CD1c-positive myeloid dendritic cell (primary cell): ENCODE results near the gene SYNE2.
"Not testable (repeated sequence)": the region's sequence is repeated elsewhere in the genome, so short reads cannot be mapped to it uniquely, and the experiment has no call there.

ENCODE experiments used
- DNase-seq: peaks from one replicate; pipeline ENCODE4 v3.0.0-alpha.2; 2016; ENCODE audit errors: extremely low spot score

SYNE2 gene

DNA sequence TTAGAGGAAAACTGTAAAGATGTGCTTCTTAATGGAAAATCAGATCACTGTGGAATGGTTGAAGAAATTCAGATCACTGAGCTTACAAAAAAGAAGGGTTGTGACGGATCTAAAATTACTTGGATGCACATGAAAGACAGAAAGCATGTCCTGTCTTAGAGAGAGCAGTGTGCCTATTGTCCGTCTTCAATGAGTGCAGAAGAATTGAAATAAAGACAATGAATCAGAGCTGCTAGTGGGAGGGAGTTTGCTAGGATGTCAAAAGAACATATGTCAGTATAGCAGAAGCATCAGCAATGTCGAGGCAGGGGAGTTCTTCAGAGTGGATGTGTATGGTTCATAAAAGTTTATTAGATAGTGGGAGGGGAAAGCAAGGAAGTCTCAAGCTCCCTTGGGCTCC, 172.7 kb downstream of the SYNE2 start:
- DNase-seq = no peak

DNA sequence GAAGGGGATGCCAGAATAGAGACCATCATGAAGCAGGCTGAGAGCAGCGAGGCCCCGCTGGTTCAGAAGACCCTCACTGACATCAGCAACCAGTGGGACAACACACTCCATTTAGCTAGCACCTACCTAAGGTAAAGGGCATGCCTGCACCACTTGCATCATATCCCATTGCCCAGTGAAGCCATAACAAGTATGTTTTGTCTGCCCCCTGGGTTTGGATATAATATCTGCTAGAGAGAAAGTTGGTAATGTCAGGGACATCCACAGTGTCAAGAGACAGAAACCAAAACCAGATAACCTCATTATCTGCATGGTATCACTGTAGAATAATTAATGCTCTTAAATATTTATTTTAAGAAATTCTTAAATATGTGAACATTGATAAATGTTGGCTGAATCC, 173.8 kb downstream of the SYNE2 start:
- no peak for DNase-seq

DNA sequence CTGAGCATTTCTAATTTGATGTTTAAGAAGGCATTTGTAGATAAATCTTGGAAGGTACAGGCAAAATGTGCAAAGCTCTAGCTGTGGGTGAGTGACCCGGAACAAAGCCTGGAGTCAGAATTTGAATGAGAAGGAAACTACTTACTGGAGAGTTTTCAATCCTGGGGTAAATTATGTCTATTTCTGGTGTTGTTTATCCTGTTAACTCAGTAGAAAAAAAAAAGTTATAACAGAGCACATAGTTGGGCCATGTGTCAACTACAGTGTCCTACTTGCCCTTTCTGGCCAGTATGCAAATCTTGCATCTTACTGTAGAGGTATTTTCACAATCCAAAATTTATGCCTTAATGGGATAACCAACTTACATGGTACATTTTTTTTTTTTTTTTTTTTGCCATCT, 182.3 kb downstream of the SYNE2 start:
- no peak for DNase-seq

DNA sequence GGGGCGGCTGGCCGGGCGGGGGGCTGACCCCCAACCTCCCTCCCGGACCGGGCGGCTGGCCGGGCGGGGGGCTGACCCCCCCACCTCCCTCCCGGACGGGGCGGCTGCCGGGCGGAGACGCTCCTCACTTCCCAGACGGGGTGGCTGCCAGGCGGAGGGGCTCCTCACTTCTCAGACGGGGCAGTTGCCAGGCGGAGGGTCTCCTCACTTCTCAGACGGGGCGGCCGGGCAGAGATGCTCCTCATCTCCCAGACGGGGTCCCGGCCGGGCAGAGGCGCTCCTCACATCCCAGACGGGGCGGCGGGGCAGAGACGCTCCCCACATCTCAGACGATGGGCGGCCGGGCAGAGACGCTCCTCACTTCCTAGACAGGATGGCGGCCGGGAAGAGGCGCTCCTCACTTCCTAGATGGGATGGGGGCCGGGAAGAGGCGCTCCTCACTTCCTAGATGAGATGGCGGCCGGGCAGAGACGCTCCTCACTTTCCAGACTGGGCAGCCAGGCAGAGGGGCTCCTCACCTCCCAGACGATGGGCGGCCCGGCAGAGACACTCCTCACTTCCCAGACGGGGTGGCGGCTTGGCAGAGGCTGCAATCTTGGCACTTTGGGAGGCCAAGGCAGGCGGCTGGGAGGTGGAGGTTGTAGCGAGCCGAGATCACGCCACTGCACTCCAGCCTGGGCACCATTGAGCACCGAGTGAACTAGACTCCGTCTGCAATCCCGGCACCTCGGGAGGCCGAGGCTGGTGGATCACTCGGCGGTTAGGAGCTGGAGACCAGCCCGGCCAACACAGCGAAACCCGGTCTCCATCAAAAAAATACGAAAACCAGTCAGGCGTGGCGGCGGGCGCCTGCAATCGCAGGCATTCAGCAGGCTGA, 185.3 kb downstream of the SYNE2 start:
- DNase-seq = not testable (repeated sequence)

DNA sequence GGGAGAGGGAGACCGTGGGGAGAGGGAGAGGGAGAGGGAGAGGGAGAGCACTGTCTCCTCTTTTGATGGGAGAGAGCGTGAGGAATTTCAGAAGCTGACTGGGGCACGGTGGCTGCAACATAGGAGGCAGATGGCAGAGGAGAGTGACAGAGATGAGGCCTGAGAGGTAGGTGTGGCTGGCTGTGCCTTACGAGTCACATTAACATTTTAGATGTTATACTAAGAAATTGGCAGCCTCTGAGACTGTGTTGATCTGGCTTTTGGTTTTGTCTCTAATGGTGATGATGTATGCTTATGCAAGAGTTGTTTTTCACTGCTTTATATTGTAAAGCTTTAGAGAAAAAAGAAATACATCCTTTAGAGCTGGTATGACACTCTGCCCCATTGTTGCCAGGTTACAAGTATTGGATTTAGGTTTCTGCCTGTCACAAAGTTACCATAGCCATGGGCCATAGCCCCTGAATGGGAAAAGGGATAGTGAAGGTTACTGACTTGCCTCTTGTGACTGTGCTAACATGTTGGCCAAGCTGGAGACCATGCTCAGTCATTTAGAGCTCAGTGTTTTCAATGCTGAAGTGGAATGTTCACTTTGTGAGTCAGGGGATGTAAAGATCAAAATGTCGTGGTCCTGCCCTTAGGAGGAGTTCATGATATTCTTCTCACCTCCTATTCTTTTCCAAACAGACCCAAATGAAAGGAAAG, 186.2 kb downstream of the SYNE2 start:
- DNase-seq = no peak

DNA sequence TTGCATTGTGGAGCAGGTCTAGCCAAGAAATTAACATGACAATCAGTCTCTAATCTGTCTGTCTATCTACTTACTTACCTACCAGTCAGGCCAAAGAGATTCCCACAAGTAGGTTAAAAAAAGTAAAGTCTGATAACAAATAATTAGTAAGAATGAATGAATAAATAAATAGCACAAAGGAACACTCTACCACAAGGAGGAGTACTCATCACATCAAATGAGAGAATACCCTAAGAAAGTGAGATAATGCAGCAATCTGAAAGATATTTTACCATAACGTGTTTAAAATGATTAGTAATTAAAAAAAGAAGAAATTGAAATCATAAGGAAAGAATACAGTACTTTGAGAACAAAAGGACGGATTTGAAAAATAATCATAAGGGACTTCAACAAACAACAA, 187.2 kb downstream of the SYNE2 start:
- no peak for DNase-seq

DNA sequence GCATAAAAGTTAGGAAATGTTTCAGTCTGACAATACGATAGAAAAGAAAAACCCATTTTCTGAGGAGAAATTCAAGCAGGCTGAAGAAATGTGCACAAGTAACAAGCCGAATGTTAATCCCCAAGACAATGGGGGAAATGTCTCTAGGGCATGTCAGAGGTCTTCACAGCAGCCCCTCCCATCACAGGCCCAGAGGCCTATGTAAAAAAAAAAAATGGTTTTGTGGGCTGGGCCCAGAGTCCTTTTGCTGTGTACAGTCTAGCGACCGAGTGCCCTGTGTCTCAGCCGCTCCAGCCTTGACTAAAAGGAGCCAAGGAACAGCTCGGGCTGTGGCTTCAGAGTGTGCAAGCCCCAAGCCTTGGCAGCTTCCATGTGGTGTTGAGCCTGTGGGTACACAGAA, 190.5 kb downstream of the SYNE2 start:
- not testable (repeated sequence) for DNase-seq

DNA sequence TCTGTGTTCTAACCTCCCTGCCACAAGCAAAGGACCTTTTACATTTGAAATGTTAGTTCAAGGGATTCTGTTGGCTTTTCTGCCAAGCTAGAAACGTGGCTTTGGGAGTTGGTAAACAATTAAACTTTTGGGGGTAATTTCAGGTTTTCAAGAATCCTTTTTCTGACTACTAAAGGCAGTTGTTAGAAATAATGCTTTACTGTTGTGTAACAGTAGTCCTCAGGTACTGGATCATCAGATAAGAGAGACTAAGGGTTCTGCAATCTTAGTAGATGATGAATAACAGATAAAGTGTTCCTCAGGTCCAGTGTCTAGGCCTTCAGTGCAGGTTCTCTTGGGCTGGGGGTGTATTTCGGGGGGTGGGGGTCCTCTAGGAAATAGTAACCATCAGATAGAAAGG, 192.3 kb downstream of the SYNE2 start:
- no peak for DNase-seq

DNA sequence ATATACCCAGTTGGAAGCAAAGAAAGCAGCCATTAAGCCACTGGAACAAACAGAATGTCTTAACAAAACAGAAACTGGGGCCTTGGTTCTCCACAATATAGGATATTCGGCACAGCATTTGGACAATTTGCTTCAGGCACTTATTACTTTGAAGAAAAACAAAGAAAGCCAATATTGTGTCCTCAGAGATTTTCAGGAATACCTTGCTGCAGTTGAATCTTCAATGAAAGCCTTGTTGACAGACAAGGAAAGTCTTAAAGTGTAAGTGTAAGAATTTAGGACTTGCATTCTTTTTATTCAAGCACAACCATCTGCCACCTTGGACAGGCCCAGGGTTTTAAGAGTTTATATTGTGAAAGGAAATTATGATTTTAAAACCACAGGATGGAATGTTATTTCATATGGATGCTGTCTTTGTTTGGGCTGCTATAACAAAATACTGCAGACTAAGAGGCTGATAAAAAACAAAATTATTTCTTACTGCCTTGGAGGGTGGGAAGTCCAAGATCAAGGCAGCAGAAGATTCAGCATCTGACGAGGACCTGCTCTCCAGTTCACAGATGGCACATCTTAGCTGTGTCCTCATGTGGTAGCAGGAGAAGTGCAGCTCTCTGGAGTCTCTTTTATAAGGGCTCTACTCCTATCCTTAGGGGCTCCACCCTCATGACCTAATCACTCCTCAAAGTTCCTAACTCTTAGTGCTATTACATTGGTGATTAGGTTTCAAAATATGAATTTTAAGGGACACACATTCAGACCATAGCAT, 197.0 kb downstream of the SYNE2 start:
- no peak for DNase-seq

DNA sequence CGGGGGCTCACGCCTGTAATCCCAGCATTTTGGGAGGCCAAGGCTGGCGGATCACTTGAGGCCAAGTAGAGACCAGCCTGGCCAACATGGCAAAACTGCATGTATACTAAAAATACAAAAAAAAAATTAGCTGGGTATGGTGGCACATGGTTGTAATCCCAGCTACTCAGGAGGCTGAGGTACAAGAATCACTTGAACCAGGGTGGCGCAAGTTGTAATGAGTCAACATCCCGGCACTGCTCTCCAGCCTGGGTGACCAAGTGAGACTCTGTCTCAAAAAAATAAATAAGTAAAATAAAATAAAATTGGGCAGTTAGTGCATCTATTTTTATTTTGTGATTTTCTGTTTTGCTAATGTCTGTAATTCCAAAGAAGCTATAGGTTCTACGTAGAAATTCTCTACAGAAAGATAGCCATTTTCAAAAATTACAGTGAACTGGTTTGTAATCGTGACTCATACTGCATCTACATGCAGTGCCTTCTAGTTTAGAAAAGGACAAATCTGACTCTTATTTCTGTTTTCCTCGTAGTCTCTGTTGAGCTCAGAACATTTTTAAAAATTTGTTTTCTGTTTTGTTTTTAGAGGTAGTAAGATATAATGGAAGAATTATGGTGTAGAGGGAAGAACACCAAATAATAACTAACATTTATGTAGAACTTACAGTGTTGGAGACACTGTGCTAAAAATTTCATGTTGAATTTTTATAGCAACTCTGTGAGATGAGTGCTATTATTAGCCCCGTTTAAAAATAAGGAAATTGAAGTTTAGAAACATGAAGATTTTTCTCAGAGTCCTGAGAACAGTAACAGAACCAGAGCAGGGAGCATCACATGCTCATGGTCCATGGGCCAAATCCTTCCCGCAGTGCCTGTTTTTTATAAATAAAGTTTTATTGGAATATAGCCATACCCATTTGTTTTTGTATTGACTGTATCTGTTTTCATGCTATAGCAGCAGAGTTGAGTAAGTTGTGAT, 201.2 kb downstream of the SYNE2 start:
- no peak for DNase-seq

DNA sequence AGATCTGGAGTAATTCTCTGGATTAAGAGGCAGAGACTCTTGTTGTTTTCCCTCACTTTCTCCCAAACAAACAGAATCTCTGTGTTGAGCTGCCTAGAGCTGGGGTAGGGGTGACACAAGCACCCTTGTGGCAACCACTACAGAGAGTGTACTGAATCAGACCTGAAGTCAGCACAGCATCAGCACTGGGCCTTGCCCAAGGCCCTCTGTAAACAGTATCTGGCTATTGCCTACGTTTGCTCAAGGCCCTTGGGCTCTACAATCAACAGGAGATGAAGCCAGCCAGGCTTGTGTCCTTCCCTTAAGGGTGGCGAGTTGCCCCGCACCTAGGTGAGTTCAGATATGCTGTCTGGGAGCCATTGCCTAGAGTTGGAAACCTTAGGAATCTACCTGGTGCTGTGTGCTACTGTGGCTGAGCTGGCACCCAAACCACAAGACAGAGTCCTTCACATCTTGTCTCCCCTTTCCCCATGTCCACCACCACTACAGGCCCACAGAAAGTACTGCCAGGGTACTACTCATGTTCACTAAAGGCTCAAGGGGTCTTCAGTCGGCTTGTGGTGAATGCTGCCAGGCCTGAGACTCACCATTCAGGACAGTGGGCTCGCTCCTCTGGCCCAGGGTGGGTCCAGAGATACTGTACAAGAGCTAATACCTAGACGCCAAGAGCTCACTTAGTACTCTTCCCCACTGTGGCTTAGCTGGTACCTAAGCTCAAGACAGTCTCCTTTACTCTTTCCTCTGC, 206.8 kb downstream of the SYNE2 start:
- no peak for DNase-seq

DNA sequence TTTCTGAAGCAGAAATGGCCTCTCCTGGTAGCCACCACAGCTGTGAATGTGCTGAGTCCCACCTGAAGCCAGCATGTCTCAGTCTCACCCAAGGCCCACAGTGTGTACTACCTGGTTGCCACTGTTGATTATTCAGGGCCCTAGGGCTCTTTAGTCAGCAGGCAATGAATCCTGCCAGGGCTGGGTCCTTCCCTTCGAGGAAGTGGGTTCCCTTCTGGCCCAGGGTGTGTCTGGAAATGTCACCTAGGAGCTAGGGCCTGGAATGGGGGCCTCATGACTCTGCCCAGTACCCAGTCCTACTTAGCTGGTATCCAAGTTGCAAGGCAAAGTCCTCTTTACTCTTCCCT, 207.4 kb downstream of the SYNE2 start:
- DNase-seq = no peak

DNA sequence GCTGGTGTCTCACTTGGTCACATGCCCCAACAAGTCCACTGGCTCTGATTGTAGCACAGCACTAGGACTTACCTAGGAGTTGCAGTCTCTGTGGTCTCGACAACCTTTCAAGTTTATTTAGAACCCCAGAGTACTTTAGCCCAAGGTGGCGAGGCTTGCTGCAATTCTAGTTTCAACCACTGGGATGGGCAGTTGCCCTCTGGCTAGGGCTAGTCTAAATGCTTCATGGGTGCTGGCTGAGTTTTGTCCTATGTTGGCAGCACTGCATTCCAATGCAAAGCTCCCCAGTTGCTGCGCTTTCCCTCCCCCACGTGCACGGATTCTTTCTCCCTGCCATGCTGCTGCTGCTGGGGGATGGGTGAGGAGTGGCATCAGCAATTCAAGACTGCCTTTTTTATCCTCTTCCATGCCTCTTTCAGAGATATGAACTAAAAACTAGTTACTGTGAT, 207.9 kb downstream of the SYNE2 start:
- DNase-seq = no peak

DNA sequence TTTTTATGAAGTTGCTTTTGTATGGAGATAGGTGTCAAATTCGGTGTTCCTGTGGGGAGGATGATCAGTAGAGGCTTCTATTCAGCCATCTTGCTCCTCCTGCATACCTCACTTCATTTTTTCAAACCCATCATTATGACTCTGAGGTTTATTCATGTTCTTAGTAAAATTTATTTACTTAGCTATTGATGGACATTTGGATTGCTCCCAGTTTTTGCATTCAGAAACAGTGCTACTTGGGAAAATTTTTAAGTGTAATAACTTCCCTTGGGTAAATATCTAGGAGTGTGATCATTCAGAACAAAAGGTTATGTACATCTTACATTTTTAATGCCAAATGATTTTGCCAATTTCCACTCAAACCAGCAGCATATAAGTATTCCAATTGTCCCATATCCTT, 208.3 kb downstream of the SYNE2 start:
- DNase-seq = no peak

DNA sequence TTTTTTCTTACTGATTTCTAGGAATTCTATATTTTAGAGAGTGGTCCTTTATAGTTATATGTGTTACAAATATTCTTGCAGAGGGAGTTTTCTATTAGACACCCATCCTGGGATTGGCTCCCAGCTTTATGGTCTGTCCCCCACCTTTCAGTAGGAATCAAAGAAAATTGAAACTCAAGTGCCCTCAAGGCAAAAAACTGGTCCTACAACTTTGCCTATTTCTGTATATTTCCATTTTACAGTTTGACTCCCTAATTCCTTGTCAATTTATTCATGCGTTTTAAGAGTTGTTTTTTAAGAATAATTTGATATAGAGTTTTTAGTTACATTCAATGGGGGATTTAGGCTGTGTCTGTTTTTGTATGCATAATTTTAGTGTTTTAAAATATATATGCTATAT, 208.9 kb downstream of the SYNE2 start:
- no peak for DNase-seq

DNA sequence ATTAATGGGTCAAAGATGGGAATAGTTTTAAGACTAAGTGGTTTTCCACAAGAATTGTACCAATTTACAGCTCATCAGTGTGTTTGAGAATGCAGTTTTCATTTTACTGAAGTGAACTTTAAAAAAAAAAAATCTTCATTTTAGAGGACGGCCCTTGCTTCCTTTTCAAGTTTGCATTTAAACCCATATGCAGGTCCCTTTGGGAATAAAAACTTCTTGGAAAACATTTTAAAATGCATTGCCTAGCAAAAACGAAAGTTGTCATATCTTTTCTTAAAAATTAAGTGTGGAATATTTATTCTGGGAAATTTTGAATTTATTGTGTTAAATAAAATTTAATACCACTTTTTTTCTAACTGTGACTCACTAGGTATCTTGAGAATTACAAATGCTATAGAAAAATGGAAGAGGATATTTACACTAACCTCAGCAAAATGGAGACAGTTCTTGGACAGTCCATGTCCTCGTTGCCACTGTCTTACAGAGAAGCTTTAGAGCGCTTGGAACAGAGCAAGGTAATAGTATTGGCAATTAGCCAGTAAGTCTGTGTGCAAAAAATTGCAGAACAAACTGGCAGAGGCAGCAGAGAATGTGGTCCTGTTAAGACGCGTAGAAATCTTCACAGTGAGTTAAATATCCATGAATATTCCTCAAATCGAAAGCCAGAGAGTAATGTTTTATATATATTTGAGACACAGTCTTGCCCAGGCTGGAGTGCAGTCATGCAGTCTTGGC, 209.7 kb downstream of the SYNE2 start:
- no peak for DNase-seq

DNA sequence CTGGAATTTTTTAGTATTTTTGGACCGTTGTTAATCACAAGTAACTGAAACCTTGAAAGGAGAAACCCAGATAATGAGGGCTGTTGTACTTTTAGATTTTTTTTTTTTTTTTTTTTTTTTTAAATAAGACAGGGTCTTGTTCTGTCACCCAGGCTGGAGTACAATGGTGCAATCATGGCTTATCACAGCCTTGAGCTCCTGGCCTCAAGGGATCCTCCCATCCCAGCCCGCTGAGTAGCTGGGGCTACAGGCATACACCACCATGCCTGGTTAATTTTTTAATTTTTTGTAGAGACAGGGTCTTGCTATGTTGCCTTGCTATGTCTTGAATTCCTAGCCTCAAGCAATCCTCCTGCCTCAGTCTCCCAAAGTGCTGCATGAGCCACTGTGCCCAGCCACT, 211.6 kb downstream of the SYNE2 start:
- no peak for DNase-seq

DNA sequence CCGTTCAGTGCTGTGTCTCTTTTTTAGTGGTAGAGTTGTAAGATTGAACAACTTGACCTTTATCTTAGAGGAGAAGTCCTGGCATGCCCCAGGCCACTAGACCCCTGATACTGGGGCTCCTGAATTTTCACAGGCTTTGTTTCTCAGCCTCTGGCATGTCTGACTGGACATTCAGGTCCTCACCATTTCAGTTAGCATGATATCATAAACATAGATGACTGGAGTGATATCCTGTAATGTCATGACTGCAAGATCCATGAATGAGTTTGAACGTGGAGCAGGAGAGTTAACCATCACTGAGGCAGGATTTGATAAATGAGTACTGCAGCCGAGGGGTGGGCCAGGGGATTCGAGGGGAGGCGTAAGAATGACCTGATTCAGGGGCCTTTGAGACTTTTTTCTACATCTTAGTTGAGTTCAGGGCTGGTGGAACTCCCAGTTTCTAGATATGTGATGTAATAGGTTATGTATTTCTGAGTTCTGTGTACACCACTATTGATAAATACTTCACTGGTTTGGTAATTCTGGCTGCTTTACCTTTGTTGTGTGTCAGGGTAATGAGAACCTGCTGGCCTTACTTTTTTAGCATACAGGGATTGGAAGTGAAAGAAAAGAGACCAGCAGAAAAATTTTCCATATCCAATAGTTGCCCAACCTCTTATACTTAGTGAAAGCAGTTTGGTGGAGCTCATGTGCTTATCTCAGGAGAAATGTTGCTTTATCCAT, 217.0 kb downstream of the SYNE2 start:
- DNase-seq = no peak

DNA sequence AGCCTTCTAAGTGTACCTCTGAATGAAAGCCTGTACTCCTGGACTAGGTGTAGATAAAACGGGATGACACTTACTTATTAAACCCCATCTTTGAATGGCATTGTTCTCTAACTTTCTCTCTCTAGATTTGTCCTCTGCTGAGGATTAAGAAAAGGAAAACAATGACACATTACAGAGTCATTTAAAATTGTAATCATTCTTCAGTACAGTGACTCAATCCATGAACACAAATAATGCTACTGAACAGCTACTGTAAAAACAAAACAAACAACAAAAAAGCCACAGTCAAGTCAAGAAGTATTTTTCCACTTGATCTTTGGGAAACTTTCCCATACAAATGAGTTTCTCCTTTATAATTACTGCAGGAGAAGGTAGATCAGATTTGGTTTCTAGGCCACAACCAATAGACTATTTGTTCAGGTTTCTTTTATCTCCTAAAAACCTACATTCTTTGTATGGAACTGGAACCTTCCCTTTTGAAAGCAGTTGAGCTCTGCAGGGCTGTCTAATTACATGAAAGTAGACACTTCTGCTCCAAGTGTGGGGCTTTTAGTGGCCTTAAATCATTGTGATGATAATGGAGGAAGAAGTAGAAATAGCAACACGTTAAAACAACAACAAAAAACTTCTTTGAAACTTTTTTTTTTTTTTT, 222.3 kb downstream of the SYNE2 start:
- DNase-seq = no peak
